Limb (tissue), 2 donors: ENCODE results near the gene DDN.
A peak's percentile ranks its signal among the peaks of the same experiment; 100 is the strongest.

ENCODE experiments used
- DNase-seq, 2 donors: peaks; one replicate each; pipeline ENCODE4 v3.0.0-alpha.2; 2016; ENCODE audit errors: extremely low spot score in 2 of 2

The DDN gene

DNA sequence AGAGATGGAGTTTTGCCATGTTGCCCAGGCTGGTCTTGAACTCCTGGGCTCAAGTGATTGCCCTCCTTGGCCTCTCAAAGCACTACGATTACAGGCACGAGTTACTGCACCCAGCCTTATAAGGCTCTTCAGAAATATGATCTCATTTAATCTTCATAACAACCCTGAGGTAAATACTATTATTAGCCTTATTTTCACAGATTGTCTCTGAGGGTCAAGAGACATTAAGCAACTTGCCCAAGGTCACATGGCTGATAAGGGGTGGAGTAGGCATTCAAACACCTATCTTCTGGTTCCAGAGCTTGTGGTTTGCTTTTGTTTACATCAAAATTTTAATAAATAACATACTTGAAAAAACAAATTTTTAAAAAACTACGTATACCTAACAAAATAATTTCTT, 14.3 kb upstream of the DDN start:
- no peak for DNase-seq

DNA sequence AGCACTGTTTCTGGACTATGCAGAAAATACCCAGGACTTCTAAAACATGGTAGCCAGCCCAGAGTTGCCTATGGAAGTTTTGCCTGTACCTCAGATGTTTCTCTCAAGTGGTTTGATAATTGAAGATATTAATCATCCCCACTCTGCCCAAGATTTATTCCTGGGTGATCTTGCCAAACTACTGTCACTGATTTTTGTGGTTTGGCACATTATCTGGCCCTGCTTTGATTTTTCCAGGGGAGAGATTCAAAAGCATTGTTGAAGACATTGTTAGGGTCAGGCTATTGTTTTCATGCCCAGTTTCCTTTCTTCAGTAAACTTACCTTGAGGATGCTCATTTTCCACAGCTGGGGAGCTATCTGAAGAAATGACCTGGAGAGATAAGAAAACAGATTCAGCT, 13.6 kb upstream of the DDN start:
- DNase-seq, result no peak

DNA sequence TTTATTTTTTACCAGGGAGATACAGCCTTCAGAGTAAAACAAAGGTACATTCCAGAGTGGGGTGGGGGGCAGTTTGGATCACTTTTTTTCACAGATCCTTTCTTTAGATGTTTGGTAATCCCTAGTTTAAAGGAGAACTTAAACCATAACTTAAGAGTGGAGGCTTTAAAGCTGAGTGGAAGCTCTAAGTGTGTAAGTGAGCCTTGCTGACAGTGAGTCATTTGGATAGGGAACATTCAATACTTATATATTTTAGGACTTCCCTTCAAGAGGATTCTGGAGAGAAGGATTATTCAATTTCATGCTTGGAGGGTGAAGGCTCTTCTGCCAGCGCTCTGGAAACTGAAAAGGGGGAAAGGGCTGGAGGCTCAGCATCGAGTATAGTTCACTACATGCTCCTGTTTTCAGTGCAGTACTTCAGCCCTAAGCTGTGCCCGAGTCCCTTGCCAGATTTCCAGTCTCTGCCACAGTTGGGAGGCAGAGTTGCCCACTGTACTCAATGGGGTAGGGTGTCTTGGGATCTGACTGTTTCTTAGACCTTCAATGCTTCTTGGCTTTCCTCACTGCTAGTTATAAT, 11.0 kb upstream of the DDN start:
- no peak for DNase-seq

DNA sequence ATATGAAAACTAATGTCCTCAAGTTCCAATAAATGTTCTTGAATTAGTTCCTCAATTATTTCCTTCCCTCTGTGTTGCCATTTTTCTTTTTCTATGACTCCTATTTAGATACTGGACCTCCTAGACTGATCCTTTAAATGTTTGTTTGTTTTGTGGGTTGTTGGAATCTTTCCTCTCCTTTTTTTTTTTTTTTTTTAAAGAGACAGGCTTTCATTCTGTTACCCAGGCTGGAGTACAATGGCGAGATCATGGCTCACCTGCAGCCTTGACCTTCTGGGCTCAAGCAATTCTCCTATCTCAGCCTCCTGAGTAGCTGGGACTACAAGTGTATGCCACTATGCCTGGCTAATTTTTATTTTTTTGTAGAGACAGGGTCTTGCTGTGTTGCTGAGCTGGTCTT, 9.8 kb upstream of the DDN start:
- no peak for DNase-seq

DNA sequence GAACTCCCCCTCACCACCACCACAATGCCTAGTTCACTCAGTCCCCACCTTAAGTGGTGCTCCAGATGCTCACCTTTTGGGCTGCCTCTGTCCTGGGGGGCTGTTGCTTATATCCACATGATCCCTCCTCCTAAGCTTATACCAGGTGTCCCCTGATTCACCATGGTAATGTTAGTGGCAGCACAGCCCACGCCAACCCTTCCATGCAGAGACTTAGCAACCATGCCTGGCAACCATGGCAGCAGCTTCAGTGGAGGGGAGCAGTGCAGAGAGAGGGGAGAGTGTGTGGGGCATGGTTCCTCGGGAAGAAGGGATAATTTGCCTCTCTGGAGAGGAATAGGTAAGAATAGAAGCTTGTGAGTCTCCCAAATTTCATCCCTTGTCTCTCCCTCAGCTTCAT, 1.2 kb upstream of the DDN start:
- no peak for DNase-seq

DNA sequence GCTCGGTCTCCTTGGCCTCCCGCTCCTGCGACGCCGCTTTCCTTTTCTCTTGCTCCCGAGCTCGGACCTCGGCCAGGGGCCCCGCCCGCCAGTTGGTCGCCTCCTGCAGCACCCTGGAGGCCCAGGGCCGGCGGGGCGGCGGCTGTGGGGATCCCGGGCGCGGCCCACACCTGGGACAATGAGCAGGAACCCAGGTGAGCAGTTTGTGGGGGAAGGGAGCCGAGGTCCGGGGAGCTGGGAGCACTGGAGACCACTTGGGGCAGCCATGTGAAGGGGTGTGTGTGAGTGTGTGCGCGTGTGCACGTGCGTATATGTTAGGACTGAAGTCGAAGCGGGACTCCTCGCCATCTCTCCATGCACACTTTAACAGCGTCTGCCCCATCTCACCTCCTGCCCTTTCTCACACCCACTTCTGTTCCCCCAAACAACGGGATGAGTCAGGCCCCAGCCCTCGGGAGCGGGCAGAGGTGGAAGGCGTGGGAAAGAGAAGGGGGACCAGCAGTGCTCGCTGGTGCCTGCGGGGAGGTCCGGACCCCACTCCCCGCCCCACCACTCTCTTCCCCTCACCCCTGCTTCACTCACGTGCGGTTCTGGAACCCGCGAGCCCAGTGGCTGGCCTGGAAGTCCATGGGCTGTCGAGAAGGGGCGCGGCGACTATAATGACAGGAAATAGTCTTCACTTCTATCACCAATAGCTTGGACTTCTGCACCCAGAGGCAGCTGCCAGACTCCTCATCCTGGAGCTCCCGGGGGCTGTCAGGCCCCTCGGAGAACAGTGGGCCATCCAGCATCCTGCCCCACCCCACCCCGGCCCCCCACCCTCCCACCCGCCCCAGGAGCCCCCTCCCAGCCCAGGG, 450 bp downstream of the DDN start:
- DNase-seq, result peak in 1 of 2 donors; percentile 49

DNA sequence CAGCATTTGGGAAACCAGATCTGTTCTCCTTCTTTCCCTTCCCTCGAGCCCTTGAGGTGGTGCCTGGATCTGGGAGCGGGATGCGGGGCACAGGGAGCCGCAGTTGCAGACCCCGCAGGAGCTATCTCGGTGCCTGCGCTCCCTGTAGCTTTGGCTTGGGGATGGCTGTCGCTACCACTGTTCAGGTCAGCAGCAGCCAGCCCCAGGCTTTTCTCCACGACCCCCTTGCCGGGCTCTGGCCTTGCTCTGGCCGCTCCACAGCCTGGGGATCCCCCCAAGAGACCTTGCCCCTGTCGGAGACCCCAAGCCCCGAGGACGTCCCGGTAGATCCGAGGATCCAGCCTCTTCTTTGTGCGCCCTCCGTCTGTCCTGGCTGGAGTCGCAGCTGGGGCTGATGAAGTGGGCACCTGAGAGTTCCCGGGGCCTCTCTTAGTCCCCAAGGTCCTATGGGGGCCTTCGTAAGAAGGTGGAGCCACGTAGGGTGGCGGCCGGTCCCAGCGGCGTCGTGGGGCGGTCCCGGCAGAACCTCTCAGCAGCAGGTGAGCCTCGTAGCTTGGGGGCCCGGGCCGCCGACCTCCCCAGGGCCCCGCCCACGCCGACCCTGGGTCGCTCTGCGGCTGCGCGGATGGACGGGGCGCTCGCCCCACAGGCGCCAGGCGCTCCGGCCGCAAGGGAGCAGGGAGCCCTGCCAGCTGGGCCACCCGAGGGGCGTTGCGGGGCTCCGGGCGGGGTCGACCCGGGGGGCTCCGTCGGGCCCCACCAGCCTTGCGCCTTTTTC, 1.3 kb downstream of the DDN start:
- peak in 1 of 2 donors; percentile 50 for DNase-seq

DNA sequence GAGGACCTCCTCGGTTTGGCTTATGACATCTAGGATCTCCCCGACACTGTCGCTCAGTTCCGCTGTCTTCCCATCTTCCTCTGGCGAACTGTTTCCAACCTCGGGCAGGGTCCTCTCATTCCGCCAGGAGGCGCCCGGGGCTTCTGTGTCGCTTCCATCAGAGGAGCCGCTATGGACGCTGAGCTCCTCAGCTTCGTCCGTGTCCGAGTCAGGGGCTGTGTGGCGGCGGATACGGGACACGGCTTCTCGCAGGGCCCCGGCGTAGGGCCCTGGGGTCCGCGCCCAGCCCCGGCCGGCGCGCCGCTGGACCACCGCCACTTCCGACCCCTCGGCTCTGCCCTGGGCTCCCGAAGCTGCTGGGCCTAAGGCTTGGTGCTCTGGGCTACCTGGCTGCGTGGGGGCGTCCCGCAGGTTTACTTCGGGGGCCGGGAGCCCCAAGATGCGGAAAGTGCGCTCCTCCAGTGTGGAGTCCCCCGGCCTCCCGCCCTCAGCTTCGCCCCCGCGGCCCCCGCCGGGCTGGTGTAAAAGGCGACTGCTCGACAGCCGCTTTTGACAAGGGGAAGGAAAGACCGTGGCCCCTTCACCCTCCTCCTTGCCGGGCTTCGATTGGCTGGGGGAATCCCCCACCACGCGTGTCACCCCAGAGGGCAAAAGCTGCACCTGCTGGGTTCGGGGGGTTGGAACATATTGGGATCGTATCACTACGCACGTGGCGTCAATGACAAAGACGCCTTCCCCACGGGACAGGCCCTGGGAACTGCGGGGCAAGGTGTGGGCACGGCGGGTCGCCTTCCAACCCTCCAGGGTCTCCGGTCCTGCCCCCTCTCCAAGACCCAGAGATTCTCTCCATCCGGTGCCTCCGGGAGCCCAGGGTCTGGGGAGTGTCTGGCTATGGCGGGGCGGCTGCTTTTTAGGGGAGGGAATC, 2.1 kb downstream of the DDN start:
- DNase-seq, result peak; percentile 76 to 86

DNA sequence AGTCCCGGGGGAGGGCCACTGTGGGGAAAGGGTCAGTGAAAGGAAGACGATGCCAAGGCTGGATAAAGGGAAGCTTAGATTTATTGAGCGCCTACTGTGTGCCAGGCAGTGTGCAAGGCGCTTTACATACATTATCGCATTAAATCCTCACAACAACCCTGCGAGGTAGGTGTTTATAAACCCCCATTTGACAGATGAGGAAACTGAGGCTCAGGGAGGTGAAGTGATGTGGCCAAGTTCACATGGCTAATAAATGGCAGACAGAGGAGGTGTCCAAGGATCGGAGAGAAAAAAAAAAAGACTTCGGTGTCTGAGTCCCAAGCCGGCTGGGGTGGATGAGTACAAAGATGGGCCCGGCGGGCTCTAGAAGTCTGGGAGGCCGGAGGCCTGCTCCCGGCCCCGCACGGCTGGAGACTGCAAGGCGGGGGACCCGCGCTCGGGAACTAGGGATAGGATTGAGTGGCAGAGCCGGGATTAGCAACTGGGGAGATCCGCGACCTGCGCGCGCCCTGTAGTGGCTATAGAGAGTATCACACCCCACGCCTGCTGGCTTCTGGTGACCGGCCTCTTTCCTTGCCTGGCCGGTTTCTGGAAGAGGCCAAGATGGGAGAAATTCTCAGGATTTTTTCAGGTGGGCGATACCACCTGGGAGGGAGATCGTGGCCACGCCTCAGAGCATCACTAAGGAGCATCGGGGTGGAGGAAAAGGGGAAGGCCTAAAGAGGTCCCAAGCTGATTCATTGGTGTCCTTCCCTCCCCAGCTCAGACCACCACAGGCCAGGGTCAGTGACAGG, 3.9 kb downstream of the DDN start:
- DNase-seq, result peak; percentile 79 to 87

DNA sequence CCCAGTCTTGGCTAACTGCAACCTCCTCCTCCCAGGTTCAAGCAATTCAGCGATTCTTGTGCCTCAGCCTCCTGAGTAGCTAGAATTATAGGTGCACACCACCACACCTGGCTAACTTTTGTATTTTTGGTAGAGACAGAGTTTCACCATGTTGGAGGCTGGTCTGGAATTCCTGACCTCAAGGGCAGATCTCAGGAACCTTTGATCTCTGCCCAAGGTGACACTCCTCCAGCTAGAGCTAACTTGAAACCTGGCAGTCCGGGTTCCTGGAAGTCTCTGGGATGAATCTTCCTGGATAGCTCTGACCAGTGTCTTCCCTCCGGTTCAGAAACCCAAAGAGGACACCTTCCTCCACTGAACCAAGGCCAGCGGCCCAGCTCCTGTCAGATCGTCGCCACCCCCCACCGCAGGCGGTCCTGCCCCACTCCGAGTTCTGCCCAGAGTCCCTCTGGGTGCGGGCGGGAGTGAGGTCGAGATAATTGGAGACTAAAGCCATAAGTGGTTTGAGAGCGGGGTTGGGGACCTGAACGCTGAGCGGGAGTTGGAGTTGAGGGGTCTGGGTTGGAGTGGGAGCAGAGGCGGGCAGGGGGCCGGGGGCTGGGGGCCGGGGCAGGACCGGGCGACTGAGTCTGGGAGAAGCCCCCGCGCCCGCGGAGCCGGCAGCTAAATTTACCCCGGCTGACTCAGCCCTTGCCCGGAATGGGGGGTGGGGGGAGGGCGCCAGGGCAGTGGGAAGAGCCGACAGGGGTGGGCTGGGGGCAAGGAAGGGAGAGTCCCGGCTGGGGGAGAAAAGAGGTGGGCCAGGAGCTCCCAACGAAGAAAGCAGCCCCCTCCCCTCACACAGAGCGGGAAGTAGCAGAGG, 4.7 kb downstream of the DDN start:
- DNase-seq, result no peak

DNA sequence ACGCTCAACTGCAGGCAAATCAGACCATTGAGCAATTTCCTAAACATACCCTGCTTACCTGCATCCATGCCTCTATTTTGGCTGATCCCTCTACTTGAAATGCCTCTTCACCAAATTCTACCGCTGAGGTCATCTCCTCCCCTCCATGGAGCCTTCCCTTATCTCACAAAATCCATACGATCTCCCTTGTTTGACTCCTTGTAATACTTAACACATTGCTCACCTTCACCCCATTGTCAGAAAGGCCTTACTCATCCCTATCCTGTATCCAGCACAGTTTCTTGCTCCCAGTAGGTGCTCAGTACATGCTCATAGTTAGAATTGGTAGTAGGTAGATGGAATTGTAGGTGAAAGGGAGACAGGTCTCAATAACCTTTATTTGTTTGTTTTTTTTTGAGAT, 5.4 kb downstream of the DDN start:
- no peak for DNase-seq

DNA sequence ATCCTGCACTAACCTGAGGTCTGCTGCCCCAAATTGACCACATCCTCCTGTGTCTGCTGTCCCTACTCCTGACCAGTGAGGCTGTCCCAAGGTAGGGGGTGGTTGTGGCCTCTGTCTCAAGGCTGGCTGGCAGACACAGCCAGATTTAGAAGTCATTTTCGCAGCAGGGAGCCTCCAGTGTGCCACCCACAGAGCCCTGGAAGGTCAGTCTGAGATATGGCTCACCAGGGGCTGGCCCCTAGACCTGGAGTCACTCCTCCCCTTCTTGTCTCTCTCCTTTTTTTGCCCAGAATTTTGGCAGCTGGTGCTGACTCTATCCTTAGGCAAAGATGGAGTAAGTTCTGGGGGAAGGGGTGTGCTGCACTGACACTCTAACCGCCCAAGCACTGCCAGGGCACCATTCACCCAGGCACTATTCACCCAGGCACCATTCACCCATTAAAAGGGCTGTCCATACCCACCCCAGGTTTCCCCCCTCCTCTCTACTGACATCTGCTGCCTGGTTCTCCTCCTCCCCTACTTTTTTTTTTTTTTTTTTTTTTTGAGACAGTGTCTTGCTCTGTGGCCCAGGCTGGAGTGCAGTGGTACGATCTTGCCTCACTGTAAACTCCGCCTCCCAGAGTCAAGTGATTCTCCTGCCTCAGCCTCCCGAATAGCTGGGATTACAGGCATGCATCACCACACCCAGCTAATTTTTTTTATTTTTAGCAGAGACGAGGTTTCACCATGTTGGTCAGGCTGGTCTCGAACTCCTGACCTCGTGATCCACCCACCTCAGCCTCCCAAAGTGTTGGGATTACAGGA, 7.7 kb downstream of the DDN start:
- DNase-seq, result no peak

DNA sequence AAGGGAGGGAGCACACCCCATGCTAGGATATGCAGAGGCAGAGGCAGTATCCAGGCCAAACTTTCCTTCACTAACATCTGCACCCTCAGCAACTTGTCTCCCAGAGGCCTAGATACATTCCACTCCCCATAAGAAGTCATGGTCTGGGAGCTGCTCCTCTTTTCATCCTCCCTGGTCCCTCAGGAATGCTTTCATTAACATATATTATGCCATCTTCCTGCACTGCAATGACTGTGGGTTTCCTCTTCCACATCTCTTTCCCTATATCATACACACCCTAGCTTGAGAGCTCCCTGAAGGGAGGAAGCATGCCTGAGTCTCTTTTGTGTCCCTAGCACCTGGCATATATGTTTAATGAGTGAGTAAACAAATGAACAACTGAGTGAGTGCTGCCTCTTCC, 8.6 kb downstream of the DDN start:
- DNase-seq, result no peak

DNA sequence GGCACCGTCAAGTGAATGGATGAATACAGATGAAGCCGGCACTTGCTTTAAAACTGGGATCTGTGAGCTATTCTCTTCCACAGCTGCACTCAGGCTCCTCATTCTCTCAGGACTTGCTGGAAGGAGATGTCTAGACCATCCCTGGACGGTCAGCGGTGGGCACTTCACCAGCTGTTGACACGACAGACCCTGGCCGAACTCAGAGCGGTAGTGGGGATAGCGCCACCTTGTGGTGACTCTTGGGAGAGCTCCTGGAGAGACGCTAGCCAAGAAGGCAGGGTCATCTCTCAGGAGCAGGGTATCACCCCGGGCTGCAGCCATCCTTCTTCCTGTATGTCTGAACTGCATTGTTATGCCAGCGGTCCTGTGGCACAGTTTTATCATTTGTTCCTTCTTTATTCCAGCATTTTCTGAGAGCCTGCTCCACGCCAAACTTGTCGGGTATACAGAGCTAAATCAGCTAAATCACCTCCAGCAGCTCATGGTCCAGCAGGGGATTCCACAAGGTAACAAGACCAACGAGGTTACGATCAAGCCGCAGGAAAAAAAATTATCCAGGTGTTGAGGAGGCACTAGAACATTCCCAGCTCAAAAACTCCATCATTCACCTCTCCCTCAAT, 11.0 kb downstream of the DDN start:
- DNase-seq, result peak in 1 of 2 donors; percentile 74

DNA sequence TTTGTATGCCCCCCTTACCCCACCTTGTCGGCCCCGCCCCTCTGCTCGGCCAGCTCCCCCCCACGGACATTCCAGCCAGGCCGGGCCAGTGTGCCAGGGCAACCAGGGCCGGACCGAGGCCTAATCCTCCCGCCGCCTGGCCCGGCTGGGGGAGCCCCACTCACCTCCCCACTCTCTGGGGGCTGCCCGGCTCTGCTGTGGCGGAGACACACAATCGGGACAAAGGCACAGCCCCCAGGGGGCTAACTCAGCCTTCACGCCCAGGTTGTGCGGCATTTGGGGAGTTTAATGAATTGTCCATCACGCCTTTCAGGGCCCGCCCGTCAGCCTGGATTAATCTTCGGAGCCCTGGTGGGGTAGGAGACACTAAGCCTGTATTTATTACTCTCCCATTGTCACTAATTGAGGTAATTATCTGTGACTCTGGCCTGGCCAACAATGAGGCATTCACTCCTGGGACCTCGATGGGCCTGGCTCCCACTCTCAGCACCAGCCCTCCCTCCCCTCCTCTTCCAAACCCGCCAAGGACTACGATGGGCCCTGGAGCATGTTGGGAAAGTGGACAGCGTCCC, 12.4 kb downstream of the DDN start:
- peak in 1 of 2 donors; percentile 59 for DNase-seq

DNA sequence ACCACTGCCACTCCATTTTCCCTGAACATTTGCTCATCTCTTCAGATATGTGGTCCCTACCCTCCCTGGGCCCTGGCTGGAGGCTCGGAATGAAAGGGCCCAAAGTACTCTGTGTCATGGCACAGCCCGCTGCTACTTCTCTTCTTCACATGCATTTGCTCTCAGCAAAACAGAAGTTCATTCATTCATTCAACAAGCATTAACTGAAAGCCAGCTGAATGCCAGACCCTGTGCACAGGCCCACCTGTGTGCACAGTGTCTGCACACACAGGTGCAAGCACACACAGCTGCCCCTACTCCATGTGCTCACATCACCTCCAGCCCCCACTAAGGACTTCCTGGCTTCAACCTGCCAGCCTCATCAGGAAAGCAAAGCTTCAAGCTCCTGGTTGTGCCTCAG, 13.3 kb downstream of the DDN start:
- DNase-seq, result no peak

DNA sequence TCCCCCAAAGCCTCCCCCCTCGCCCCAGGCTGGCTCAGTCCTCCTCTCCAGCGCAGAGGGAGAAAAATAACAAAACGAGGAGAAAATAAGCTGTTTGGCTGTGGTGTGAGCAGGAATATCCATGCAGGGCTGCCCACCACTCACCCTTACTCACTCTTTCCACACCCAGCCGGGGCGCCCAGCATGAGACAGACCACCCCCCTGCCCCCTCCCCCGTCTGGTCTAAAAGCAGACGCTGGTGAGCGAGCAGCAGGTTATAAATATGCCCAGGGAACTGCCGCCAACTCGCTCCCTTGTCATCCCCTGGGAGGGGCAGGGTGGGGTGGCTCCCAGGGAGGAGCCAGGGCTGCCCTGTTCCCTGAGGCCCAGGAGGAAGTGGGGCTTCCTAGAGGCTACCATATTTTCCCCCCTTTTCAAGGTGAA, 13.7 kb downstream of the DDN start:
- no peak for DNase-seq
